GM19043 (cell line): Measurements from ENCODE around the gene CNP.

Experiments
- ATAC-seq: cut with Tn5 transposase; IDR thresholded peaks from one replicate; pipeline ENCODE4 v1.9.1; 2021; ENCODE audit warnings: low read depth; ENCODE audit not compliant: unreplicated experiment

Gene CNP

DNA sequence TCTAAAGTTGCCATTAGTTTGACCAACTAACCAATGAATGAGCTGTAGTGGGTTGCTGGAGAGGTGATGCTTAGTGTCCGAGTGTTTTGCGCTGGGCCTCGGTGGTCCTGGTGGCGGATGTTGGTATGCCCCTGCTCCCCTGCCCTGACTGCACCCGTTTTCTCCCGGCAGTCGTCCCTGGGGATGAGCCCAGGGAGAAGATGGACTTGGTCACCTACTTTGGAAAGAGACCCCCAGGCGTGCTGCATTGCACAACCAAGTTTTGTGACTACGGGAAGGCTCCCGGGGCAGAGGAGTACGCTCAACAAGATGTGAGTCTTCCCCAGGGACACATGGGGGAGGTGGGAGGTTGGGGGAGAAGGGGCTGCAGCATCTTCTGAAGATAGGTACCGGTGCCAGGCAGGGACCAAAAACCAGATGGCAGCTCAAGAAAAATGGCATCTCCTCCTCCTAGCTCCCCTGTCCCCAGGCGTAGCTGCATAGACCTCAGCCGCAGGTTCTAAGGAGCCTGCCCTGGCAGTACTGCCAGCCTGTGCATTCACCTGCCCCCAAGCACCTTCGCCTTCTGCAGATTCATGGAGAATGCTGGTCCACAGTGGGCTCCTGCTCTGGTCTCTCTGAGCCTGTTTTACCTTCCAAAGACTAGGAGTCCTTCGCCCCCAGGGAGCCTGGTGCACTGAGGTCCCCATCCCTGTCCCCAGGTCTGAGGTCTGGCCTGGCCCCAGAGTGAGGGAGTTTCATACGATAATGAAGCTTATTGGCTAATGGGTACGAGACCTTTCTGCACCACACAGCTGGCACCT lies 5.3 kb downstream of the CNP start:
- no peak for ATAC-seq

DNA sequence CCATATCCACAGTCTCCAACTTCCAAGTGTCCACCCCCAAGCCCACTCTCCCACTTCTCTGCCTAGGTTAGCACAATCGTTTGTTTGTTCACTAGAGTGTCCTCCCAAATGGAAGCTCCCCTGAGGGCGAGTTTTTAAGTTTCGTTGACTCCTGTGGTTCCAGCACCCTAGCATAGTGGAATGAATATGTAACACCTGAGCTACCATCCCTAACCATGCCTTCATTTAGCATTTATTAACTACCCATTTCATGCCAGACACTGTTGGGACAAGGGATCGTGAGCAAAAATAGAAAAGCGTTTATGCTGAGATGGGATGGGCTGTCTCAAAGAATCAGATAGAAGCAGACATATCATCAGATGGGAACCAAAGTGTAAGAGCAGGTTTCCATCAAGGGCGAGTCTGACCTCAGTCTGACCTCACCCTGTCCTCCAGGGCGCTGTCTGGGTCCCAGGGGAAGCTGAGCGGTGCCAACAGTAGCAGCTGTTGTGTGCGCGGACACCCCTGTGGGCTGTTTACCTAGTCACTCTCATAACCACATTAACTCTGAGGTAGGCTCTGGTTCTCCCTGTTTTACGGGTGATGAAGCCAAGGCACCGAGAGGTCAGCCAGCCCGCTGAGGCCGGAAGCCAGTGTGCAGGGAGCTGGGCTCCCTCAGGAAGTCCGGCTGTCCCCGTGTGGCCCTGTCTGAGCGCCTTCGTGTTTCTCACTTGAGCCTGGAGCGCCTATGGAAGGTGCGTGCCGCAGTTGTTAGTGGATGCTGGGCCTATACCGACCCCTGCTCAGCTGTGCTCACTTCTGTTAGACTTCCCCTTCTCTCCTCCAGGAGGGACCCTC lies 6.2 kb downstream of the CNP start:
- no peak for ATAC-seq

- ATAC-seq, result no peak
Measured at GRCh38 chr17:41973408-41973811, 6.8 kb downstream of the CNP start.

DNA sequence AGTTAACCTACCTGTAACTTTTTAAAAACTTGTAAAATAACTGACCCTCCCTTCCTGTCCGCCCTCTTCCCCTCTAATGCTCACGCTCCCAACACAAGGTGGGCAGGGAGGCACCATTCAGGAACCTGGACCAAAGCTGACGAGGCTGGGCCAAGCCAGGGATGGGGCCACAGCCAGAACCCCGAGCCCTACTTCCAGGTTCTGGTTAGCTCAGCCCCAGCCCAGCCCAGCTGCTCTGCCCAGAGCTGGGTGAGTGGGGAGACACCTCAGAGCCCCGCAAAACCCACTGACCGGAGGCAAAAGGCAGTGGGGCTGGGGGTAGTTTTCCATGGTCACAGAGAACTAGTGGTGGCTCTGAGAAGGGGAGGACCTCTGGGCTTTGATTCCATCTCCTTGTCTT lies 7.4 kb downstream of the CNP start:
- ATAC-seq, result no peak

DNA sequence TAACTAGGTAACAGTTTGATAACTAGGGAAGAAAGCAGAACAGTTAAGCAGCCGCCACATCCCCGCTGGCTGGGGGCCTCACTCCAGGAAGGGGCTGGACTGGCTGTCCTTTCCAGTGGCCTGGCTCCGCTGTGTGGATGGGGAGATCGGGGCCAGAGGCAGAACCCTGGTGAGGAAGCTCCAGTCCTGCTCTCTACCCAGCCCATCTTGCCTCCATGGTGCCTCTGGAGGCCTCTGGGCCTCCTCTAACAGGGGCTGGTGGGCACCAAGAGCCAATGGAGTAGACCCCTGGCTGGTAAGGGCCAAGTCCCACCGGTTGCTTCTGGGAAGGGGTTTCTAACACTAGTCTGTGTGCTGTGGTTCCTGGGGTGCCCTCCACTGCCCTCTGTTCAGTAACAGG lies 8.1 kb downstream of the CNP start:
- no peak for ATAC-seq

DNA sequence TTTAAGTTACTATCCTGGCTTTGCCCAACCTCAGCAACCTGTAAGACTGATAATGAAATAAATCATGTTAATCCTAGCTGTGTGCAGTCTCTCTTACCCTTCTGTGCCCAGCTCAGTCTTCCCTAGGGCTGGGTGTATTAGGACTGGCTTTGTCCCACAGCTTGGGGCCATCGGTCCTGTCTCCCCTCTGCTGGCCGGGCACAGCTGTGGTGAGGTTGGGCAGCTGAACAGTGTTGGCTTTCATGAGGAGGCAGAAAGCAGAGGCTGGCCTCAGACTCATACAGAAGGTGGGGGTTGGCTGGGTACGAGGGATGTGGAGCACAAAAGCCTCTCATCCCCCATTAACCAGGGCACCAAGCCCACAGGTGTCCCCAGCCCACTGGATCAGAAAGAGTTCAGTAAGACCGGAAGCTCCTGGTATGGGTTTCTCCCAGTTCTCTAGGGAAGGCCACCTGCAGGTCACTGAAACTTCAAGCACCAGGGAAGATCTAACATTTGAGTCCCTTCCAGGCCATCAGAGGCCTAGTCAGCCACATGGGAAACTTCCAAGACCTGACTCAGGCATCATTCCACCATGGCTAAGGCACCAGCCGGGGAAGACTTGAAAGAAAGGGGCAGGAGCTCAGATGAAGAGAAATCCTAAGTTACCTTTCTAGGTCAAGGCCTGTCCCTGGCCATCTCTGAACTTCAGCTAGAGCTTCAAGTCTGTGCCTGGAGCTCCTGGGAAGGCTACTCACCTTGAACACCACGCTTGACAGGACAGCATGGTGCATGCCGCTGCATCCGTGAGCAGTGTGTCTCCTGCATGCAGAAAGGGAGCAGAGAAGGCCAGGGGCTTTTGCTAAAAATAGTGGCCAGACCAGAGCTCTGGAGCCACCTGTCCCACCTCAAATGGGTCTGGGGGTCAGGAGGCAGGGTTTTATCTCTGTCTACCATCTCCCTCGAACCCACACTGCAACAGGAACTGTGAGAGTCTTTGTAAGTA lies 8.8 kb downstream of the CNP start:
- ATAC-seq, result no peak

- ATAC-seq, result no peak
Measured at GRCh38 chr17:41976142-41976768, 9.7 kb downstream of the CNP start.

DNA sequence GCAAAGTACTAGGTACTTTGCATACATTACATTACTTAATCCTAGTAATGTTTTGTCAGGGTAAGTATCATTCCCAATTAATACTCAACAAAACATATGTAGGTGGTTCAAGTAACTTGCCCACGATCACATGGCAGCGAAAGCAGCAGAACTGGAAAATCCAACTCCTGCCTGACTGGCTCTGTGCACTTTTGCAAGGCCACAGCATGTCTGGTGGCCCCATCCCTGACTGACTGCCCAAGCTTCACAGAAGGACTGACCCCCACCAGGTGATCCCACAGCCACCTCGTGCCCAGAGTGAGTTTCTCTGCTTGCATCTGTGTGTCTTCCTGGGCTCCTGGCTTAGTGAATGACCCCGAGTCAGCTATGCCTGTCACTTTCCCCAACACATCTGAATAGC lies 11.4 kb downstream of the CNP start:
- ATAC-seq, result no peak

DNA sequence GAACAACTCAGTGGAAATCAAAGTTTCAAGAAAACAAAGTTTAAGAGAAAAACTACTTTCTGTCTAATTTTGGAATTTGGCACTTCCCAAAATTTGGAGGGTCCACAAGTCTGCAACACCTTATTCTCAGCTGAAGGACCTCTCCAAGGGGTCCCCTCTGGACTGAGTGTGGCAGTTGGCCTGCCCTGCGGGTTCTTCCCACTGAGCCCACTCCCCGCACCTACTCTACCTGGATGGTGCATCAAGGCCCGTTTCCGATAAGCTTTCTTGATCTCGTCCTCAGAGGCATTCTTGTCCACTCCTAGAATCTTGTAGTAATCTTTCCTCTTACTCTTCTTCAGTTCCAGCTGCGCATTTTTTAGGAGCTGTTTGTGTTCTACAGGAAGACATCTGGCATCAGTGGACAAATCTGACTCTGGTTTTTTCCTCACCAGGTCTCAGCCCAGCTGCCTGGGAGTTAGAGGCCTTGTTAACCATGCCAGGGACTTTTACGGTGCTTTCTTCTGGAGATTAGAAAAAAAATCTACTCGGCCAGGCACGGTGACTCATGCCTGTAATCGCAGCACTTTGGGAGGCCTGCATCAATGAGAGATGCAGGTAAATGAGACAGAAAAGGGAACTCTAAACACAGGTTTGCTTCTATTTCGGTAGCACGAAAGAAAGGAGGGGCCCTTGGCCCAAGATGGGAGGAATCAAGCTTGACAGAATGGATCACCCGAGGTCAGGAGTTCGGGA lies 15.6 kb downstream of the CNP start:
- ATAC-seq, result no peak

DNA sequence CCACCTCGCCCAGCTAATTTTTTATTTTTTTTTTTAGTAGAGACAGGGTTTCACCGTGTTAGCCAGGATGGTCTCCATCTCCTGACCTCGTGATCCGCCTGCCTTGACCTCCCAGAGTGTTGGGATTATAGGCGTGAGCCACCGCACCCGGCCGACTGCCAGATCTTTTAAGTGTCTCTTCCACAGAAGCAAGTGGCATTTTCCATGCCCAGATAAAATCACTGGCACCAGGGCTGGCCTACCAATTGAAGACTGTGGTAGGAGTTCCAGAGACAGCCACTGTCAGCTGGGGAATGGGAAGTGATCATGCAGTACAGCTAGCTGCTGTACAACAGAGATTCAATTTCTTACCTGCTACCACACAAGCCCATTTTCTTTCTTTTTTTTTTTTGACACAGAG lies 17.9 kb downstream of the CNP start:
- ATAC-seq, result no peak

DNA sequence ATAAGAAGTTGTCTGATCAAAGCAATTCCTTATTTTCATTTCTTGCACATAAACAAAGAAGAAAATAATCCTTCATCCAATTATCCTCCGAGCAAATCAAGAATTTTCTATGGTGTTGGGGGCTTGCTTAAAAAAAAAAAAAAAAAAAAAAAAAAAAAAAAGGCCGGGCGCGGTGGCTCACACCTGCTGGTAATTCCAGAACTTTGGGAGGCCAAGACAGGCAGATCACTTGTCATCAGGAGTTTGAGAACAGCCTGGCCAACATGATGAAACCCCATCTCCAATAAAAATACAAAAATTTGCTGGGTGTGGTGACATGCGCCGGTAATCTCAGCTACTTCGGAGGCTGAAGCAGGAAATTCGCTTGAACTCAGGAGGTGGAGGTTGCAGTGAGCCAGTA lies 19.3 kb downstream of the CNP start:
- no peak for ATAC-seq

- ATAC-seq, result no peak
Measured at GRCh38 chr17:41986634-41987033, 20.0 kb downstream of the CNP start.

DNA sequence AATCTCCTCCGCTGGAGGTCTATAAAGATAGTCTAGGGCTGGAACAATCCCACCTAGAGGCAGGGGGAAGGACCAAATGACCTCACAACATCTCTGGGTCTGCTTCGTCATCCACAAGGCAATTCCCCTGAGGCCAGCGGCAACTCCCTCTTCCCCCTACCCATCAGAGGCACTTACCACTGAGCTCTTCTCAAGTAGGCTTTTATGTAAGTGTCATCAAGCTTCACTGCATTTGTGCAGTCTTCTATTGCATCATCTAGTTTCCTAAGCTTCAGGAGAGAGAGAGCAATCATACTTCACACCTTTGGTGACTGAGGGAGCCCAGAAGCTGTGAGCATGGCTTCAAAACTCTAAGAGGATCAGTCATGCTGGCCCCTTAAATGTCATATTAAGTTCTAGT lies 21.0 kb downstream of the CNP start:
- no peak for ATAC-seq

DNA sequence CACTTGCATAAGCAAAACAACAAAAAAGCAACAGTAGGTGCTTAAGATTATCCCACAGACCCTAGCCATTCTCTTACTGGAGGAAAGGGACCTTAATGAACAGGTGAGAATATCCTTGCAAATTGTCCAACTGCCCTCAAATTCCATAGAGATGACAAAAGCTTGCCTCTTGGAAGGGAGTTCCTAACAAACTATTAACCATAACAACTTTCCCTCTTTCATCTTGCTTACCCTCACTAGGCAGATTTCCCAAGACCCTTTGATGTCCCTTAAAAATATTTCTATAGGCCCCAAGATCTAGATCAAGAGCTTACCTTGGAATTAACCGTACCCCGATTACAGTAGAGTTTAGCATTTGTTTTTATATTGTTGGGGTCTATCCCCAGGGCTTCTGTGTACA lies 21.8 kb downstream of the CNP start:
- no peak for ATAC-seq

GRCh38 chr17:41989702-41990419 lies 23.3 kb downstream of the CNP start:
- ATAC-seq, result no peak

GRCh38 chr17:41992576-41992975 lies 26.0 kb downstream of the CNP start:
- ATAC-seq, result no peak

- no peak for ATAC-seq
Measured at GRCh38 chr17:41996855-41997164, 30.2 kb downstream of the CNP start.

- no peak for ATAC-seq
Measured at GRCh38 chr17:41998497-41998896, 31.9 kb downstream of the CNP start.

- no peak for ATAC-seq
Measured at GRCh38 chr17:42000413-42001133, 34.0 kb downstream of the CNP start.
